Left ventricle myocardium inferior (tissue), 1 donor: Measurements from ENCODE around the gene PLD6. TPM values are rescaled to one million over a fixed set of nuclear protein-coding genes. Genes with fewer than 3 reads are reported as not detected.

Source experiments
- DNase-seq: peaks from one replicate; pipeline ENCODE4 v3.0.0-alpha.2; 2020
- H3K27ac ChIP-seq: fragments of 200-600 bp; replicated peaks from 2 replicates; pipeline ENCODE4 v1.8.0; 2021
- H3K27me3 ChIP-seq: fragments of 200-600 bp; 2 replicates; pipeline ENCODE4 v1.8.0; 2021; ENCODE audit warnings: low read depth
- H3K36me3 ChIP-seq: fragments of 200-600 bp; 2 replicates; pipeline ENCODE4 v1.8.0; 2021
- H3K4me1 ChIP-seq: fragments of 200-600 bp; 2 replicates; pipeline ENCODE4 v1.8.0; 2021
- H3K4me3 ChIP-seq: fragments of 200-600 bp; 2 replicates; pipeline ENCODE4 v1.8.0; 2021; ENCODE audit warnings: mild to moderate bottlenecking, moderate library complexity
- H3K9me3 ChIP-seq: fragments of 200-600 bp; replicated peaks from 2 replicates; pipeline ENCODE4 v1.8.0; 2021
- intact Hi-C: fragments of 100-400 bp; cut with micrococcal nuclease; formaldehyde crosslinking; loops from one replicate; pipeline ENCODE4 v1.11.0; 2022
- total RNA-seq: library from RNA; stranded (reverse); fragmentation: NEBNext Ultra II Directional; extraction: Animal tissue kit (Norgen Biotek cat#: 25700); gene quantifications from one replicate; pipeline ENCODE4 v1.2.1, GENCODE V29; 2021
- TF ChIP-seq, protein P1 (sequence below): fragments of 200-600 bp; IDR thresholded peaks from 2 replicates; pipeline ENCODE4 v1.8.0; 2021; ENCODE audit warnings: antibody characterized with exemption, mild to moderate bottlenecking, borderline replicate concordance
- donor health status: DM: no; HTN: yes; CAD: no; lungs with severe emphysema.

PLD6 gene
- total RNA-seq, 1 donor from 2014 or later, result 7.3 TPM

DNA sequence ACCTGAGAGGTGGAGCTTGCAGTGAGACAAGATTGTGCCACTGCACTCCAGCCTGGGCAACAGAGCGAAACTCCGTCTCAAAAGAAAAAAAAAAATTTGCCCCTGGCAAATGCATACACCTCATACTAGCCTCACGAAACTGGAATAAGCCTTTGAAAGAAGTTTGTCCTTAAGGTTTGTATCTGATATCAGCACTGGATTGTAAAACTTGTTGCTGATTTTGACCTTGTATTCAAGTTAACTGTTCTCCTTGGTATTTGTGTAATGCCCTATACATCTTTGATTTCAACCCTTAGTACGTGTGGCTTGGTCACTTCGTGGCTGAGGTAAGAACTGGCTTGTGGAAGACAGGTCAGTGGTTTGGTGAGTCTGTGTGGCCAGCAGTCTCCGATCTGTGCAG, 37.0 kb upstream of the PLD6 start:
- peaks cover 2% of the 10 kb centered on the region for H3K4me1 ChIP-seq
- H3K27me3 ChIP-seq, result no peaks in the 10 kb centered on the region
- TF ChIP-seq, protein P1, sequence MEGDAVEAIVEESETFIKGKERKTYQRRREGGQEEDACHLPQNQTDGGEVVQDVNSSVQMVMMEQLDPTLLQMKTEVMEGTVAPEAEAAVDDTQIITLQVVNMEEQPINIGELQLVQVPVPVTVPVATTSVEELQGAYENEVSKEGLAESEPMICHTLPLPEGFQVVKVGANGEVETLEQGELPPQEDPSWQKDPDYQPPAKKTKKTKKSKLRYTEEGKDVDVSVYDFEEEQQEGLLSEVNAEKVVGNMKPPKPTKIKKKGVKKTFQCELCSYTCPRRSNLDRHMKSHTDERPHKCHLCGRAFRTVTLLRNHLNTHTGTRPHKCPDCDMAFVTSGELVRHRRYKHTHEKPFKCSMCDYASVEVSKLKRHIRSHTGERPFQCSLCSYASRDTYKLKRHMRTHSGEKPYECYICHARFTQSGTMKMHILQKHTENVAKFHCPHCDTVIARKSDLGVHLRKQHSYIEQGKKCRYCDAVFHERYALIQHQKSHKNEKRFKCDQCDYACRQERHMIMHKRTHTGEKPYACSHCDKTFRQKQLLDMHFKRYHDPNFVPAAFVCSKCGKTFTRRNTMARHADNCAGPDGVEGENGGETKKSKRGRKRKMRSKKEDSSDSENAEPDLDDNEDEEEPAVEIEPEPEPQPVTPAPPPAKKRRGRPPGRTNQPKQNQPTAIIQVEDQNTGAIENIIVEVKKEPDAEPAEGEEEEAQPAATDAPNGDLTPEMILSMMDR, result no peak
- no peak overlapping the region for H3K4me3 ChIP-seq
- intact Hi-C loops, result no loop called here
- H3K9me3 ChIP-seq, result no peaks in the 10 kb centered on the region
- DNase-seq, result no peak
- no peak overlapping the region for H3K27ac ChIP-seq
- H3K36me3 ChIP-seq, result peaks cover 29% of the 10 kb centered on the region

DNA sequence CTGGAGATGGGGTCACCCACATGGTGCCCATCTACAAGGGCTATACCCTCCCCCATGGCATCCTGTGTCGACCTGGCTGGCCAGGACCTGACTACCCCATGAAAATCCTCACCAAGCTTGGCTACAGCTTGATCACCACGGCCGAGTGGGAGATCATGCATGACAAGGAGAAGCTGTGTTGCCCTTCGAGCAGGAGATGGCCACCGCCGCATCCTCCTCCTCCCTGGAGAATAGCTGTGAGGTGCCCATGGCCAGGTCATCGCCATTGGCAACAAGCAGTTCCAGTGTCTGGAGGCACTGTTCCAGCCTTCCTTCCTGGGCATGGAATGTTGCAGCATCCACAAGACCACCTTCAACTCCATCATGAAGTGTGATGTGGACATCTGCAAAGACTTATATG, 36.1 kb upstream of the PLD6 start:
- no peak for DNase-seq
- Histone ChIP-seq H3K4me3 (no peak overlapping the region), H3K9me3 (no peaks in the 10 kb centered on the region), H3K27ac (no peak overlapping the region), H3K27me3 (no peaks in the 10 kb centered on the region), H3K36me3 (peaks cover 20% of the 10 kb centered on the region), H3K4me1 (peaks cover 8% of the 10 kb centered on the region)
- TF ChIP-seq, protein P1, result no peak
- intact Hi-C loops, result no loop called here

DNA sequence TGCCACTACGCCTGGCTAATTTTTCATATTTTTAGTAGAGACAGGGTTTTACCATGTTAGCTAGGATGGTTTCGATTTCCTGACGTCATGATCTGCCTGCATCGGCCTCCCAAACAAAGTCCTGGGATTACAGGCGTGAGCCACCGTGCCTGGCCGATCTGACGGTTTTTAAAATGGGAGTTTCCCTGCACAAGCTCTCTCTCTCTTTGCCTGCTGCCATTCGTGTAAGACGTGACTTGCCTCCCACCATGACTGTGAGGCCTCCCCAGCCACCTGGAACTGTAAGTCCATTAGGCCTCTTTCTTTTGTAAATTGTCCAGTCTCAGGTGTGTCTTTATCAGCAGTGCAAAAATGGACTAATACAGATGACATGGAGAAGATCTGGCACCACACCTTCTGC, 35.5 kb upstream of the PLD6 start:
- H3K4me3 ChIP-seq, result no peak overlapping the region
- TF ChIP-seq, protein P1, result no peak
- no peaks in the 10 kb centered on the region for H3K9me3 ChIP-seq
- H3K27ac ChIP-seq, result no peak overlapping the region
- DNase-seq, result no peak
- H3K27me3 ChIP-seq, result no peaks in the 10 kb centered on the region
- H3K4me1 ChIP-seq, result peaks cover 12% of the 10 kb centered on the region
- H3K36me3 ChIP-seq, result peaks cover 14% of the 10 kb centered on the region
- intact Hi-C loops, result no loop called here

DNA sequence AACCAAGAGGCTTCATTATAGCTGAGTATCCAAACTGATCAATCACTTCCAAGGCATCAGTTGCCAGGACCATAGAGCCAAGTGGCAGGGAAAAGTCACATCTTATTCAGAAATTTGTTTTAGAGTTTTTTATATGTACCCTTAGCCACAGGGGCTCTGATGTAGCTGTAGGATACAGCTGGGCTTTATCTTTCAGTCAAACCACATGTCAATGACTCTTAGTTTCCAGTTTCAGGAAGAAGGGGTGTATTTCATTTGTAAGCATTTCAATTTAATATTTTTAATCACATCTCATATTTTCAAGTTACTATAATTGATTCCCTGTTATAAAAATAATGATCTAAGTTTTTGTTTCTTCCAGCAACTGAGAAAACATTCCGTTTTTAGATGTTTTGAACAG, 33.7 kb upstream of the PLD6 start:
- DNase-seq, result no peak
- Histone ChIP-seq H3K27ac (no peak overlapping the region), H3K4me3 (no peak overlapping the region), H3K36me3 (no peaks in the 10 kb centered on the region), H3K4me1 (peaks cover 30% of the 10 kb centered on the region), H3K27me3 (no peaks in the 10 kb centered on the region), H3K9me3 (no peaks in the 10 kb centered on the region)
- intact Hi-C loops, result no loop called here
- TF ChIP-seq, protein P1, result no peak

DNA sequence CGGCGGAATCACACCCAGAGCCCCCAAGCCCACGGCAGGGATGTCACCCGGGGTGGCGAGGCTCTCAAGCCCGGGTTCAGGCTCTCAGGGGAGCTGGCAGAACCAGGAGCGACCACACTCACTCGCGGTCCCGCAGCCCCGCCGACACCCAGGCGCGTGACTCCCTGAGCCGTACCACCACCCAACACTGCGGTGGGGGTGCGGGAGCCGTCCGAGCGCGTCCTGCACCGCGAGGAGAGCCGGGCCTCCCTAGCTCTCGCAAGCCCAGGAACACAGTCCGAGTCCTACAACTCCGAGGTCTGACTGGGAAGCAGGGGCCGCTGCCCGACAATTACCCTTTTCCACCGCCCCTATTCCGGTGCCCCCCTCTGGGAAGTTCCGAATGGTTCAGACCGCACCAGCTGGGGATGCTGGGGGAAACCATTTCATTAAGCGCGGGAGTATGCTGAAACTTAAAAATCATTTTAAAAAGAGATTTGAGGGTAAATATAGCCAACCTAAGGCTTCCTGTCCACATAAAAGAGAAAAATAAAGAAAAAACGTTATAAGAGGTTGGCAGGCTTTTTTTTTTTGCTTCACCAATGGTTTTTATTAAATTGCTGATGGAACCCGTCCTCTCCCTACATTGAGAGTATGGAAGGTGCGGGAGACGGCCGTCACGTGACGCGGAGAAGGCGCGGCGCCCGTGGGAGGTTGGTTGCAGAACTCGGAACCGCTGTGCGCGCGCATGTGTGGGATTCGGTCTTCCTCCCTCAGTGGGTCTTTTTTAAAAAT, 31.1 kb upstream of the PLD6 start, which contains the start of gene FLCN:
TSS of gene FLCN (minus strand) at position 143 of the 774 bp plus-strand sequence. CDS start 9,031 bp downstream, outside the sequence.
- H3K27ac ChIP-seq, result peak within 1 kb of the TSS; percentile 97
- TF ChIP-seq, protein P1, result no peak
- DNase-seq, result peak; percentile 96
- intact Hi-C loops, result no loop called here
- no peaks in the 10 kb centered on the region for H3K9me3 ChIP-seq
- H3K36me3 ChIP-seq, result peaks cover 4% of the 10 kb centered on the region
- no peaks in the 10 kb centered on the region for H3K27me3 ChIP-seq
- H3K4me3 ChIP-seq, result peak within 1 kb of the TSS; percentile 95
- peaks cover 54% of the 10 kb centered on the region for H3K4me1 ChIP-seq
